Cardiac fibroblast (primary cell): ENCODE measurements around the gene ZNF148.

Experiments
- DNase-seq, 2 donors: peaks; one replicate each; pipeline versions ENCODE4 v3.0.0 to v3.0.0-alpha.2; 2010; ENCODE audit warnings: low read depth in 2 of 2
- H3K4me3 ChIP-seq, 2 donors: replicated peaks in 1 of 2; 1 replicate in 1 of 2; 2 replicates in 1 of 2; pipeline ENCODE4 v1.5.1; 2011; ENCODE audit warnings: low read depth in 2 of 2, low read length in 2 of 2, mild to moderate bottlenecking in 2 of 2, moderate library complexity in 1 of 2
- TF ChIP-seq, protein P1 (sequence below): IDR thresholded peaks from one replicate; pipeline ENCODE4 v1.5.1; 2011; ENCODE audit warnings: low read depth, mild to moderate bottlenecking, low read length, inconsistent platforms

ZNF148 gene

DNA sequence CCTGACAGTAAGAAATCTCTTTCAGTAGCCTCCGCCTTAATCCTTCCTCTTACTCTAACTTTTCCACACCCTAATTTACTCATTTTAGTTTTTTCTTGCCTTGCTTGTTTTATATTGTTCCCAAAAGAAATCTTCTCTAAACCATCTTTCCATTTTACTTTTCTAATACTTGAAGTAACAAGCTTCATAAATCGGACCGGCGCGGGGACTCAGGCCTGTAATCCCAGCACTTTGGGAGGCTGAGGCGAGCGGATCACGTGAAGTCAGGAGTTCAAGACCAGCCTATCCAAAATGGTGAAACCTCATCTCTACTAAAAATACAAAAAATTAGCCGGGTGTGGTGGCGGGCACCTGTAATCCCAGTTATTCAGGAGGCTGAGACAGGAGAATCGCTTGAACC lies 17.3 kb downstream of the ZNF148 start:
- no peak for DNase-seq
- no peak overlapping the region for H3K4me3 ChIP-seq
- TF ChIP-seq, protein P1, sequence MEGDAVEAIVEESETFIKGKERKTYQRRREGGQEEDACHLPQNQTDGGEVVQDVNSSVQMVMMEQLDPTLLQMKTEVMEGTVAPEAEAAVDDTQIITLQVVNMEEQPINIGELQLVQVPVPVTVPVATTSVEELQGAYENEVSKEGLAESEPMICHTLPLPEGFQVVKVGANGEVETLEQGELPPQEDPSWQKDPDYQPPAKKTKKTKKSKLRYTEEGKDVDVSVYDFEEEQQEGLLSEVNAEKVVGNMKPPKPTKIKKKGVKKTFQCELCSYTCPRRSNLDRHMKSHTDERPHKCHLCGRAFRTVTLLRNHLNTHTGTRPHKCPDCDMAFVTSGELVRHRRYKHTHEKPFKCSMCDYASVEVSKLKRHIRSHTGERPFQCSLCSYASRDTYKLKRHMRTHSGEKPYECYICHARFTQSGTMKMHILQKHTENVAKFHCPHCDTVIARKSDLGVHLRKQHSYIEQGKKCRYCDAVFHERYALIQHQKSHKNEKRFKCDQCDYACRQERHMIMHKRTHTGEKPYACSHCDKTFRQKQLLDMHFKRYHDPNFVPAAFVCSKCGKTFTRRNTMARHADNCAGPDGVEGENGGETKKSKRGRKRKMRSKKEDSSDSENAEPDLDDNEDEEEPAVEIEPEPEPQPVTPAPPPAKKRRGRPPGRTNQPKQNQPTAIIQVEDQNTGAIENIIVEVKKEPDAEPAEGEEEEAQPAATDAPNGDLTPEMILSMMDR, result no peak

- peak overlapping the region; percentile 58 to 62 for H3K4me3 ChIP-seq
- TF ChIP-seq, protein P1, result no peak
- peak in 1 of 2 donors; percentile 39 for DNase-seq
Observed at GRCh38 chr3:125357032-125357658, 18.0 kb downstream of the ZNF148 start.

GRCh38 chr3:125356140-125357026 lies 18.7 kb downstream of the ZNF148 start:
- DNase-seq, result no peak
- TF ChIP-seq, protein P1, result no peak
- H3K4me3 ChIP-seq, result peak overlapping the region; percentile 58 to 62

- H3K4me3 ChIP-seq, result no peak overlapping the region
- DNase-seq, result no peak
- TF ChIP-seq, protein P1, result no peak
Observed at GRCh38 chr3:125353659-125354058, 21.5 kb downstream of the ZNF148 start.

DNA sequence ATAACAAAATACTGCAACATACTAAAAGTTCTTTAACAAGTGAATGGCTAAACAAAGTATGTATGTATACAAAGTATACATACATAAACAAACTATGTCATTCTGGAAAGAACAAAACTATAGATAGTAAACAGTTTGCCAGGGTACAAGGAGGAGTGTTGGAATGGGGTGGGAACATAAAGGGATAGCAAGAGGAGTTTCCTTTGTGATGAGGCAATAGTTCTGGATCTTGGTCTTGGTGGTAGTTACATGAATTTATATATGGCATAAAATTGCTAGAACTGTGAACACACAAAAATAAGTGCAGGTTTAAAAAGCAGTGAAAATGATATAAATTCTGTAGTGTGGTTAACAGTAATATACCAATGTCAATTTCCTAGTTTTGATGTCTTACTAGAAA lies 22.0 kb downstream of the ZNF148 start:
- TF ChIP-seq, protein P1, result no peak
- peak in 1 of 2 donors; percentile 21 for DNase-seq
- H3K4me3 ChIP-seq, result no peak overlapping the region

DNA sequence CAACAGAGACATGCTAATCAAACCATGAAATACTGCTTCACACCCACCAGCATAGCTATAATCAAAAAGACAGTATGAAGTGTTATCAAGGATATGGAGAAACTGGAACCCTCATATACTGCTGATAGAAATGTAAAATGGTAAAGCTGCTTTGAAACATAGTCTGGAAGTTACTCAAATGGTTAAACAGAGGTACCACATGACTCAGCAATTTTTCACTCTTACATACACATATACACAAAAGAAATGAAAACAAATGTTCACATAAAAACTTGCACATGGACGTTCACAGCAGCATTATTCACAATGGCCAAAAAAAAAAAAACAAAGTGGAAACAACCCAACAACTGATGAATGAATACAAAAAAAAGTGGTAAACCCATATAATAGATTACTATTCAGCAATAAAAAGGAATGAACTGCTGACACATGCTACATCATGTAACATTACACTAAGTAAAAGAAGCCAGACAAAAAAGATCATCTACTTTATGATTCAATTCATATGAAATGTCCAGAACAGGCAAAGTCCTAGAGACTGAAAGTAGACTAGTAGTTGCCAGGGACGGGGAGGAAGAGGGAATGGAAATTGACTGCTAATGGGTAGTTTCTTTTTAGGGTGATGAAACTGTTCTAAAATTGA lies 23.2 kb downstream of the ZNF148 start:
- H3K4me3 ChIP-seq, result no peak overlapping the region
- TF ChIP-seq, protein P1, result no peak
- peak in 1 of 2 donors; percentile 67 for DNase-seq
